CD4-positive, alpha-beta T cell treated with Interleukin-21 for 1 hour (primary cell): ENCODE results near the gene AHDC1.

Experiments
- DNase-seq: peaks from one replicate; pipeline ENCODE4 v3.0.0-alpha.2; 2020

Gene AHDC1

DNA sequence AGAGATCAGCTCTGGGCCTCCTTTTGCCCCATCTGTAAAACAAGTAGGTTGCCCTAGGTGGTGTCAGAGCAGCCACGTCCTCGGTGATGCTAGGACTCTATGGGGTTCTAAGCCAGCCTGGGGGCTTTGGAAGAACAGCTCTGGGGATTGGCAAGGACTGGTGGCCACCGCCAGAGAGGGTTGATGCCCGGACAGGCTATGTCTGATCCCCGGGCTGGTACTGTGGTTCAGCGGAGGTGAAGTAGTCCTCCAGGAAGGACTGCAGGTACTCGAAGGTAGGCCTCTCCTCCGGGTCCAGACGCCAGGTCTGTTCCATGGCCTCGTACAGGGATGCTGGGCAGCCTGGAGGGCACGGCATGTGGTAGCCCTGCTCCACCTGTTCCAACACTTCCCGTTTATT, 8.8 kb upstream of the AHDC1 start:
- no peak for DNase-seq

DNA sequence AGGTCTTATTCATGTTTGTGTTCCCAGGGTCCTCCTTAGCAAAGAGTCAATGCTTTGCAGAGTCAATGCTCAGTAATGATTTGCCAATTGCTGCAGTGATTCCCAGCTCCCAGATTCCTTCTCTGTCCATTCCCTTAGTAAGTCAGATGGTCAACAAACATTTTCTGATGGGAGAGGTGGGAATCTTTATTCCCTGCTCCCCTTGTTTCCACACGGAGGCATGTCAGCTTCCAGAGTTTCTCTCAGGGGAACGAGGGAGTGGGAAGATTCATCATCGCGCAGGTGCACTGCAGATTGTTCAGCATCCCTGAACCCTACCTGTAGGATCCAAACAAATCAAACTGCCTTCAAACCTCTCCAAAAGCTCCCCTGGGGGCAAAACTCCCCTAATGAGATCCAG, 7.5 kb upstream of the AHDC1 start:
- DNase-seq = no peak

DNA sequence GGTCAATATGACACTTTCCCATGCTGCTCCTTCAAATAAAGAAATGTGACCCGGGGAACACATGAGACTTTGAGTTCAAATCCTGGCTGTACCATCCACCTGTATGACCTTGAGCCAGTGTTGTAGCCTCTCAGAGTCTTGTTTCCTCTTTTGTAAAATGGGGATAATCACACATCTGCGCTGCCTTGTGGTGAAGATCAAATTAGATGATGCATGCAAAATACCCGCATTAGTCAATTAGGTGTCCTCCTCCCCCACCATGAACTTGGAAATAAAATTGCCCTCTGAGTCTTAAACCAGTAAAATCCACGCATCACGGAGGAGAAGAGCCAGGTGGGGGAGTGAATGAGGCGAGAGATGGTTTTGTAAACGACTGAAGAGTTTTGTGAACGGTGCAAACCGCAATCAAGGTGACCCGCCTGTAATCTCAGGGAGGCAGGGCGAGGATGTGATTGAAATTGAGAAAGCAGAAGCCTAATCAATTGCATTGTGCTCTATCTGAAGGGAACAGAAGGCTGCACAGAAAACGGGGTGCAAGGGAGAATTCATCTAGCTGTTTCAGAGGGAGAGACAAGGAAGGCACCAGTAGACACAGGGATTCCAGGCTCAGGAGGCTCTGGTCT, 5.8 kb upstream of the AHDC1 start:
- DNase-seq = no peak

DNA sequence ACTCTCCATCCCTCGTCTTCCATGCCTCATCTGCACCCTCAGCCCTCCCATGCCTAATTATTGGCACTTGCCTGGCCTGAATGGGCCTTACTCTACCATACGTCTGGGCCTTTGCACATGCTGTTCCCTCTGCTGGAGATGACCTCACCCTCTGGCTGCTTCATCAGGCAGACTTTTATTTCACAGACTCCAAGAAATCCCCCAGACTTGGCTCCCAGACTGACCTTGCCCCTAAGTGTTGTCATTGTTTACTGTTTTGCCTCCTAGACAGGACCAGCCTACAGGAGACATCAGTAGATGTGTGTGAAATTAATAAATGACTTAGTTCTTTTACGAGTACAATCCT, 5.2 kb upstream of the AHDC1 start:
- peak; percentile 39 for DNase-seq

DNA sequence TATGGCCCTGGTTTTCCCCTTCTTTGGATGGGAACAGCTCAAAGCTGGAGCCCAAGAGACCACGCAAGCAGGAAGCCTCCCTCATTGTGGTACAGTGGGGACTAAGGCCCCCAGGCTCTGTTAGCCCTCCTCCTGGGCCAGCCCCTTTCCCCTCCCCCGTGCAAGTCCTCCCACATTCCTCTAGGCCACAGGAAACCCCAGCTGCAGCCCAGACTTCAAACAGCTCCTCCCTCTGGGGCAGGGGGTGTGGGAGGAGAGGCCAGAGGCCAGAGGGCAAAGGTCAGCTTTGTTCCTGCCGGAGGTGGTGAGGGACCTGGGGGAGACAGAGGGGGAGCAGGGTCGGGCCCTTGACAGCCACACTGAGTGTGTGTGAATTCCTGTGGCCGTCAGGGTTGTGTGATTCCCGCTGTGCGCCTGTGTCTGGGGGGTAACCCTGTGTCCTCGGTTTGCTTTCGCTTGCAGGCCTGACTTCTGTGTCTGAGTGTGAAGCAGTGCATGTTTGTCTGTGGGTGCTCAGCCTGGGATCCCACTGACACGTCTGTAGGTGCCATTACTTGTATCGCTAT, 3.4 kb upstream of the AHDC1 start:
- DNase-seq = no peak

DNA sequence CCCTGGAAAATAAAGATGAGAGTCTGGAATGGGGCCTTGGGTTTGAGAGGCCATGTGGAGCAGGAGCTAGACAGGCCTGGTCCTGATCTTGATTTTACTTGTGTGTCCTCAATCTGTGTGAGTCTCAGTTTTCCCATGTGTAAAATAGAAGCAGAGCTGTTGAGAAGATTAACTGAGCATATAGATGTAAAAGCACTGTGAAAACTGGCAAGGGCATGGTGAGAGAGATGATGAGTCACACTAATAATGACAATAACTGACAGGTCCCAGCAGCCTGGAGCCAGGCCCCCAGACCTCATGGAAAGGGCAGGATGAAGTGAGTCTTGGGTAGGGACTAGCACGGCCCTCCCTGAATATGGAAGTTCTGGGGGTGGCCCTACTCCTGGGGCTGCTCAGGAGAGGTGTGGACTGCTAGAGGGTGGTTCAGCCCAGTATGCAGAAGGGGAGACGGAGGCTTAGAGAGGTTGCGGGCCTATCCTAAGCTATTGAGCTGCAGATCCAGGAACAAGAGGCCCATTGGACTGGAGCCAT, 2.8 kb upstream of the AHDC1 start:
- no peak for DNase-seq

DNA sequence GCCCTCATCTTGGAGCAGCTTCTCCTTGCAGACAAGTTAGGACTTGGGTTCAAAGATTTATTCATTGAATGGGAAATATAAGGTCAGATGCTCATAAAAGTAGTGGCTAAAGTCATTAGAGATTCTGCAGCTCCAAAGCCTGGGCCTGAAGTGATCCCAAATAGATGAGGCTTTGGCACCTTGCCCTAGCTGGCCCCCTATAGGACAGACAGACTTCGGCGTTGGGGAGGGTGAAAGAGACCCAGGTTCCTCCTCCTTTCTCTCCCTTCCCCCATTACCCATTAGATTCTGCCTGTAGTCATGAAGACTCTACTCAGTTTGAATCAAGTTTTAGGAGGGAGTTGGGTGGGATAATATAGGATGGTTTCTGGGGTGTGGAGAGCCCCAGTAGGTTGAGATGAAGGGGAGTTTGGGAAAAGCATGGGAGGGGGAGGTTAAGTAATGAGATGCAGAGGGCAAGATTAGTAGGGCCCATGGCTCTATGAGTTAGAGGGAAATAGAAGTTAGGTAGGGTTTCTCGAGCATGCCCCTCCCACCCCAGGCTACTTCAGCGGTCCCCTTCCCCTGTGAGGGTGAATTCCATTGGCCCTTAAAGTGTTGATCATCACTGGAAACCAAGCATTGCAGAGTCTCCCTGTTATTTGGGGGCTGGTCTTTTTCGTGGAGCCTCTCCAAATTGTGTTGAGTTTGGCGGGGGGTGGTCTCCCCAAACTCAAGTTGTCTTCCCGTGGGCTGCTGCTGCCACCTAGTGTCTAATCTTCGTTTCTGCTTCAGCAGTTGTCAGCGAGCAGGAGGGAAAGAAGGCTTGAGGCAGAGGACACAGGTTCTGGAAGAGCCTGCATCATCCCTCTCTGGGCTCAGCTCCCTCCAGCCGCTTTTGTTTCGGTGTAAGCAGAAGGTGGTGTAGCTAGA, 2.1 kb upstream of the AHDC1 start:
- DNase-seq = peak; percentile 76

DNA sequence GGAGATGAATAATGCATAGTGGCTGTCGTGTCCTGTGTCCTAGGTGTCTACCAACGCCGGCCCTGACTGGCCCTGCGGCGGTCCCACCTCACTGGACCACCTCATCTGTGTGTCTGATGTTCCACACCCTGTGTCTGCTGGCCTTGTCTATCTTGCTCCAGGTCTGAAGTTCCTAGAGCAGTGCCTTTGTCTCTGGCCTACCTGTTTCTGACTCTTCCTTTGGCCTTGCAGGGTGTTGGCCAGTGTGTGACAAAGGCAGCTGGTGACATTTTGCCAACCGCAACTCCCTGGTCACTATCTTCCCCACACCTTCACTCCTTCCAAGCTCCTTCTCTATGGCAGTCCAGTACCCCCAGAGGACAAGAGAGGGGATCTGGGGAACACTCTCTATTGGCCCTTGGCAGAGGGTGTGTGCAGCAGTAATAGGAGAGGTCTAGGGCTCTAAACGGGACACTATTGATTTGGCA, 1.4 kb upstream of the AHDC1 start:
- DNase-seq = no peak

DNA sequence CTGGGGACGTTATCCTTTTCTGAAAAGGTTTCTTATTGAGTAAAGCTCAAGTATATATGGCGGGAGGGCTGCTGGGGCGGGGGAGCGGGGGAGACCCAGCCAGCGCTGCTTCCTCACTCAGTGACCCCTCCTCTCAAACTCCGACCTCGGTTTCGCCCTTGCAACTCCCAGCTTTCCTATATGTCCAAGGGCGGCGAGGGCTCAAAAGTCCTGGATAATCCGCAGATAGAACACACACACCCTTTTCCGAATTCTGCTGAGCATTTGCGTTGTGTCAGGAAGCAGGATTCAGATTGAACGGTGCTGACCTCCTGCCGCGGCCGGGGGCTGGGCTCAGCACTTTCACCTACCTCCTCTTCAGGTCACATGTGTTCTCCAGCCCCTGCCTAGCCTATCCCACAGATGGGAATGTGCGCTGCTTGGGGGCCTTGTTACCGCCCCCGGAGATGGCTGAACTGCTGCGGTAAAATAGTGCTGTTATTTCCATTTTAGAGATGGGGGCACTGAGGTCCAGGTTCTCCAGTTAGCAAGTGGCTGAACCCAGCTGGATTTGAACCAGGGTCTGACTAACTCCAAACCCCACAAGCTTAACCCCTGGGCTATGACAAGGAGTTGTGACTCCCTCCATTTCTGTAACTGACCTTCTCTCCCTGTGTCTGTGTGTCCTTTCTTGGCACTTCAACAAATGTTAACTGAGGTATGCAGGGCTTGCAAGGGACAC, 795 bp upstream of the AHDC1 start:
- no peak for DNase-seq

DNA sequence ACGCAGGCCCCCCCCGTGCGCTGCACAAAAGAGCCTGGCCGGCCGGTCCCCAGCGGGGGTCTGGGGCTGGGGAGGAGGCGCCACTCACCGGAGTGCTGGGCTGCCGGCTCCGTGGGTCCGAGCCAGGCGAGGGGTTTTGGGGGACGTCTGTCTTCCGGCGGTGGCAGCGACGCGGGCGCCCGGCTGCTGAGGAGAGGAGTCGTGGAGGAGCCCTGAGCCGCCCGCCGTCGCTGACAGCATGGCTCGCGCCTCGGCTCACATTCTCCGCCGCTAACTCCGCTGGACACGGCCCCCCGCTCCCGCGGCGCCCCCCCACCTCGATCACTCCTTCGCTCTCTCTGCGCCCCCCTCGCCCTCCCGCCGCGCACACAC, 649 bp downstream of the AHDC1 start:
- DNase-seq = no peak

DNA sequence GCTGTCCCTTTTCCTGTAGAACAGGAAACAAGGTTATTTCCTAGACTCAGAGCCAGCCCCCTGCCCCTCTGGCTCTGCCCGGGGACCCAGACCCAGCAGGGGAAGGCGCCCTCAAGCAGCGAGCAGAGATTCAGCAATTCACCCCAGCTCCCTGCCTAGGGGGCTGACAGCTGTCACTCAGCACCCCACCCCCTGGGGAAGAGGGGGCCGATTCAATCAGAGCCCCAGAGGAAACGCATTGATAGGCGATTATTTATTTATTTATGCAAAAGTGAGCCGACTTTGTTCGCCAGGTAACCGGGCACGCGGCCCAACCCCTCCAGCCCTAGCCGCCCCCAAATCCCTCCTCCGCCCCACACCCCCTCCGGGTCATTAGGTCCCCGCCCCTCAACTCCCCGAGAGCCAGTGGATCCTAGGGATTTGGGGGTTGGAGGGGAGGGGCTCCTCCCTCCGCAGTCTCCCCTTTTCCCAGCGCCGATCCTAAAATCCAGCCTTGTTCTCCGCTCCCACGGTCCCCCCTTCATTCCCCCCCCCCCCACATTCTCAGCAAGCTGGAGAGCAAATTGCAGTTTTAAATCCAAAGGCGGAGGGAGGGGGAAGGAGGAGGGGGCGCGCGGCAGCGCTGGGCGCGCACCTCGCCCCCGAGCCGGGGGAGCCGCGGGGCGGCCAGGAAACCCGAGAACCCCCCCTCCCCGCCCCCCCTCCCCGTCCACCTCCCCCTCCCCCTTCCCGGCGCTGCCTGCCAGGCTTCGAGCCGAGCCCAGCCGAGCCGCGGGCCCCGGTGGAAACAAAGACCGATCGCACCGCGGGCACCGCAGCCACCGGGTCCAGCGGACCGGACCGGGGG, 1.3 kb downstream of the AHDC1 start:
- DNase-seq = peak; percentile 48

DNA sequence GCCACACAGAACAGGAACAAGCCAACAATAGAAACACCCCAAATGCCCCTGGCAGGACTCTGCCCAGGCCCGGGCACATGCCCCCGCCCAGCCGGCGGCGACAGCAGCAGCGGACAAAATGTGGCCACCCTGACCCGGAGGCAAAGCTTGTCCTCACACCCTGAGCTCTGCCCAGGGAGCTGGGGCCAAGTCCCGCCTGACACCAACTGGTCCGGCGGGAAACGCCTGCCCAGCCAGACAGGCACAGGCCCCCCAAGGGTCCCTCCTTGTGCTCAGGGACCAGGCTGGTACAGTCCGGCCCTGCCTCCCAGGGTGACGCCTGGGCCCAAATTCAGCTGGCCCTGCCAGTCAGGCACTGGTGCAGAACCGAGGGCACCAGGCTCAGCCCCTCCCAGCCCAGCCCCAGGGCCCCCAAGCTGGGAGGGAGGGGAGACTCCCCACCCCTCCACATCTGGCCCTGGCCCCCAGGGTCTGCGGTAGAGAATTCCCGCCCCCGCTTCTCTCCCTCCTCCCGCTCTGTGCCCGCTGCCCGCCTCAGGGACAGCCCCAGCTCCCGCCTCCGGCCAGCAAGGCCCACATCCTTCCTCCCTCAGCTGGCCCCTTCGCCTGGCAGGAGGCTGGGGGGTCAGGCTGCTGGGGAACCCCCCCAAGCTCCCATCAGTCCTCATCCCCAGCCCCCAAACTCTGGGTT, 2.0 kb downstream of the AHDC1 start:
- DNase-seq = no peak

DNA sequence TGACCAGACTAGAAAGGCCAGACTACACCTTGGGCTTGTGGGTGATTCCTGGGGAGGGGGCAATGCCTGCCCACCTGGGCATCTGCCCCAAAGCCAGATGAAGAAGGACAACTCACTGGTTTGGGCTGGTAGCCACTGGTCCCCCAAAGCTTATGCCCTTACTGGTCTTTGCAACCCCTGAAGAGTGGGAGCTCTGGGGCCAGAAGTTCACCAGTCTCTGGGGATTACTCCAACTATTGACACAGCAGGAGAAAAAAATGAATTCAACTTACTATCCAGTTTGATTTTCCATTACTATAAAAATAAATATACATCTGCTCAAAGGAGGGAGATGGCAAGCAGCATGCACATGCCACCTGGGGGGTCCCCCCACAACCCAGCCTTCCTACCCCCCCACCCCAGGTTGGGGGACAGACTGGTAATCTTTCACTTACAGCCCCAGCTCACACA, 2.6 kb downstream of the AHDC1 start:
- no peak for DNase-seq

DNA sequence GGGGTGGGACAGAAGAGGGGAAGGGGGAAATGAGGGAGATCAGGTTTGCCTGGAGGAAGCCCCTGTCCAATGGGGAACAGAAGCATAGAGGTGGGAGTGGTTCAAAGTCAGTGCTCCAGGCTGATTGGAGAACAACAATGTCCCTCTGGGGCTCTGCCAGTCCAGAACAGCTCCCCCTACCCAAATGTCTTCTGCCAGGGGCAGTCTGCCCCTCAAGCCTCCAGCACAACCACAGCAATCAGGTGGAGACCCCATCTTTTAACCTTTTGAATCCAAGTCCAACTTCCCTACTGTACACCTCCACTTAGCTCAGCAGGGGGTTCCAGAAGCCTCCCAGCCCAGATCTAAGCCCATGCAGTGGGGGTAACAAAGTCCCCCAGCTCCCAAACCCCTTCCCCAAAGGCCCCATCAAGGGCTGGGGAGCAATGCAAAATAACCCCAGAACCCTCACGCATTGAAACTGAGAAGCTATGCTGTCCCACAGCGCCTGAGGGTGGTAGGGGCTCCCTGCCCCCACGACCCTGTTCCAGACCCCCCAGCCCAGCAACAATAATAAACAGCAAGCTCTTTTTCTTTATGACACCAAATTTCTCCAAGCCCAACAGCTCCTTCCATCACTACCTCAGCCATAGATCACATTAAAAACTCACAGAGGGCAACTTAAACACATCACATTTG, 3.3 kb downstream of the AHDC1 start:
- no peak for DNase-seq

DNA sequence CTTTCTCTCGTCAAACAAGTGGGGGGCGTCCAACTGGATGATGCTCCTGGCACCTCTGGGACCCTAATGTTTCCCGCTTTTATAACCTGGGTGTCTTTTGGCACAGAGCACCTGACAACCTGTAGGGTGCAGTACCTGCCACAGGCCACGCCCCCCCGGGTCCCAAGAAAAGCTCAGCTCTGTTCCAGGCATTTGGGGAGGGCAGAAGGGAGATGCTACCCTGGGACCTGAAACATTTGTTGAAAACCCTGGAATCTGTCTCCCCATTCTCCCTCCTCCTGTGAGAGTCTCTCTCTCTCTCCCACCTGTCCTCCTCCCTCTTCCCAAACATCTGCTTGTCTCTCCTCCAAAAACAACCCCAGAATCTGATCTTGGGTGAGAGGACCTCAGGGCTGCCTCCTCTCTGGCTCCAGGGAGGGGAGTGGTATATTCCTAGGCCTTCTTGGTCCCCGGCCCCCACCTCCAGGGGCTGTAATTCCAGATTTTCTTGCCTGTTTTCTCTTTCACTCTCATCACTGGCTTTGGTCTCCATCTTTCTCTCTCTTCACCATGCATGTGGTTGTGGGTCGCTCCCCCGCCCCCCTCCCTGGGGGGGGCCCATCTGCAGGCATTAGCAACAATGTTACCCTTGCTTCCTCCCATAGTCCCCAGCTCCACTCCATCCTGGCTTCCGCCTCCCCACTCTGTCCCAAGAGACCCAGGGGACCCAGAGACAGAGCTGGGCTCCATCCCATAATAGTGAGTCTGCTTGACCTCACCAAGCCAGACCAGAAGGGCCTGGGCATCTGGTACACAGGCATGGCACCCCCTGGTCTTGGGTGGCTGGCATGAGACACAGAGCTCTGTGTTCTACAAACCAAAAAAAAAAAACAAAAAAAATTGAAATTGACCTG, 4.1 kb downstream of the AHDC1 start:
- DNase-seq = no peak

DNA sequence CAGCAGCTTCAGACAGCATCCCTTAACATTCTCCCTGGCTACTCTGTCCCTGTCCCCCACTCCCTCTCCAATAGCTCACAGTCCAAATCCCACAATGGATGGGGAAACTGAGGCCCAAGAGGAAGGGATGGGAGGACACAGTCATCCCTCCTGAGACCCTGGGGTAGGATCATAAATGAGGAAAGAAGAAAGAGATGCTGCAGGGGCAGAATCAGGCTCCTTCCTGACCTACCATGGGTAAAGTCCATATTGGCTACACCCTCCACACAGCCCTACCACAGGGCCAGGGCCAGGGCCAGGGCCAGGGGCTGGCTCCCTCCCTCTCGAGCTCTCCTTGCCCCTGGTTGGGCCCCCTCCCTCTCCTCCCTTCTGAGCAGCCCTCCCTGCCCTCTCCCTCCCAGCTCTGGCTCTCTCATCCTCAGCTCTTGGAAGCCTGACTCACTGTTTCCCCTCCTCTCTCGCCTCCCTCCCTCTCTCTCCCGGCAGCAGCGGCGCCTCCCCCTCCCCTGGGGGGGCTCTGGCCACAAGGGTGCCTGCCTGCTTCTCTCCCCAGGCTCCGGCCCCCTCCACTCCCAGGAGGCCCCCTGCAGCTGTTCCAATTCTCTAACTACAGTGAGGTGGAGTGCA, 4.9 kb downstream of the AHDC1 start:
- DNase-seq = no peak

DNA sequence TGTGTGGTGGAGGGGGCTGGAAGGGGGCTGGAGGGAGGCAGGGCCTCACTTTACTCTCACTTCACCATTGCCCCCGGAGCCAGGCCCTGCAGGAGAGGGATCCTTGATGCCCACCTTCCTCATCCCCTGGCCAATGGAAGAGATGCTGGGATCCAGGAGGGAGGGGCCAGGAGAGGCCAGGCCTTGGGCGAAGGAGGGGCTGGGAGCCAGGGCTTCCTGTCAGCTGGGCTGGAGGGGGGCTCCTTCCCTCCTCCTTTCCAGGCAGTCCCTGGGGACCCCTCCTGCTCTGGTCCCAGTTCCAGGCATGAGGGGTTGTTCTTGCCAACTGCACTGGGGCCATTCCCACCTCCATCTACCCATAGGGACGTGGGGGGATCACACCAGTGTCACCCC, 5.7 kb downstream of the AHDC1 start:
- no peak for DNase-seq

DNA sequence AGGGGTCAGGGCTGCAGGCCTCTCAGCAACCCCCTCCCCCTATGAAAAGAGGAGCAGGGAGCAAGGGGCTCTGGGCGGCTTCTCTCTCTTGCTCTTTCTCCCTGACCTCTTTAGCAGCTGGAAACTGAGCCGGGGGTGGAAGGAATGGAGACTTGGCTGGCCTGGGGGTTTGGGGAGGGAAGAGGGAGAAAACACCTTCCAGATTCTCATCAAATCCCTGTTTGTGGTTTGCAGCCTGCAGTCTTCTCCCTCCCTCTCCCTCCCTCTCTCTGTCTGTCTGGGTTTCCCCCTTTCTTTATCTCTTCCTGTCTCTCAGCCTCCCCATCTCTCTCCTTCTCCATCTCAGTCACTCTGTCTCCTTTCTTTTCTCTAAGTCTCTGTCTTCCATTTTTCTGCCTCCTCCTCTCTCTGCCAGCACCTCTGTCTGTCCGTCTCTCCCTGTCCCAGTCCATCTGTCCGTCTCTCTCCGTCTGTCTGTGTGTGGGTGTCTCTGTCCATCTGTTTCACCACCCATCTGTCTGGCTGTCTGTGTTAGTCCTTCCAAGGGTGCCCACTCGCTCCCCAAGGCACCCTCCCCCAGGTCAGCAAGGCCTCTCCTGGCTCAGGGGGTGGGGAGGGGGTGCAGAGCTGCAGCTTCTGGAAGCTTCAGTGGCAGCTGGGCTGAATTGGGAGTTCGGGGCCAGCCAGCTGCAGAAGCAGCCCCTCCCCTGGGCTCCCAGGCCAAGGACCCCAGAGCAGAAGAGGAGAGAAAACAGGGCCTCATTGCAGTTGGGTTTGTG, 6.2 kb downstream of the AHDC1 start:
- DNase-seq = no peak

DNA sequence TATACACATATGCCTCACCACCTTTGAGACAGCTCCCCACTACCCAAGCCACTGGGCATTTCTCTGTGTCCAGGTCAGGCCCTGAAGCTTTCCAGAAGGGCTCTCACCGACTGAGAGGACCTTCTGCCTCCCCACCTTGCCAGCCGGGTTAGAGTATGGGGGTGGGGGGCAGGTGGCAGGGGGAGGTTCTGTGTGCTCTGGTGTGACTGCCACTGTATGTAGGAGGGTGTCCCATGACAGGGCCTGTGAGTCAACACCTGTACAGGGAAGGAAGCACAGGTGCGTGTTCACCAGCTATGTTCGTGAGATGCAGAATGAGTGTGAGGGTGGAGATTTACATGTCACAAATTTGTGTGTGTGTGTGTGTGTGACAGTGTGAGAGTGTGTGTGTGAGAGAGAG, 7.0 kb downstream of the AHDC1 start:
- no peak for DNase-seq
